HG03520 (cell line): ENCODE measurements around the gene TMEM183A.

Experiments
- ATAC-seq: cut with Tn5 transposase; IDR thresholded peaks from one replicate; pipeline ENCODE4 v1.9.1; 2021; ENCODE audit warnings: mild to moderate bottlenecking, moderate library complexity; ENCODE audit not compliant: unreplicated experiment

Gene TMEM183A

DNA sequence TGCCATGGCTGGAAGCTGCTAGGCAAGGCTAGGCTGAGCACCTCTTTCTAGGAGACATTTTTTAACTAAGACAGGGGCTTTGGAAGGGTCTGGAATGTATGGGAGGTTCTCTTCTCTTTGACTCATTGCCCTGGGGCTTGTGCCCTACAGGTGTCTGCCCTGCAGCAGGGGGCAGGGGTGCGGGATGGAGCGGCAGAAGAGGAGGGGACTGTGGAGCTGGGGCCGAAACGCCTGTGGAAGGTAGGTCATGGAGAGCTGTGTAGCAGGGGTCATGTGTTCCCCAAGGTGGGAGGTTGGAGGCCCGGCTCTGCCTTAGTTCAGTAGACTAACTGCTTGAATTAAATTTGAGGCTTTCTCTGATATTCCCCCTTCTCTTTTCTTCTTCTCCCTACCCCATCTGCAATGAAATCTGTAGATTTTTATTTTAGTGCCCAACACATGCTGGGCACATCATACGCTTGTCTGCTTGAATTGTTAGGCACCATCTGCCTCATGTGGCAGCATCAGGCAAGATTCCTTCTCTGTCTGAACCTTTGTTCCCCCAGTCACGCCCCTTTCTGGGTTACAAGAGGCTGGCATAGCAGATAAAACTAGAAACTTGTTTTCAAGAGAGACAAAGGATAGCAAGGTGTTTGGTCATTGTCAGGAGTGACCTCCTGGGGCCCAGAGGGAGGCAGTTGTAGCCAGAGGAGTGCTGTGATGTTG, 37.5 kb downstream of the TMEM183A start:
- ATAC-seq = no peak

DNA sequence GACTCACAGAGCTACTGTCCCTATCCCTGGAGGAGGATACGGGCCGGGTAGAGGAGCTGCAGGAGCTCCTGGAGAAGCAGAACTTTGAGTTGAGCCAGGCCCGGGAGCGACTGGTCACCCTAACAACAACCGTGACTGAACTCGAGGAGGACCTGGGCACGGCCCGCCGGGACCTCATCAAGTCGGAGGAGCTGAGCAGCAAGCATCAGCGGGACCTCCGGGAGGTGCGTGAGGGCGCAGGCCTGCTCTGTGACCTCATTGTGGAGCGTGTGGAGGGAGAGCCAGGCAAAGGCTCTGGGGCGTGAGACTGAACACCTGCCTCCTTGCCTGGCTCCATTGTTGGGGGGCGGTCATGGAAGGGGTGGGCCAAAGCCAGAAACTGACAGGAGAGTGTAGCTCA, 38.2 kb downstream of the TMEM183A start:
- no peak for ATAC-seq

DNA sequence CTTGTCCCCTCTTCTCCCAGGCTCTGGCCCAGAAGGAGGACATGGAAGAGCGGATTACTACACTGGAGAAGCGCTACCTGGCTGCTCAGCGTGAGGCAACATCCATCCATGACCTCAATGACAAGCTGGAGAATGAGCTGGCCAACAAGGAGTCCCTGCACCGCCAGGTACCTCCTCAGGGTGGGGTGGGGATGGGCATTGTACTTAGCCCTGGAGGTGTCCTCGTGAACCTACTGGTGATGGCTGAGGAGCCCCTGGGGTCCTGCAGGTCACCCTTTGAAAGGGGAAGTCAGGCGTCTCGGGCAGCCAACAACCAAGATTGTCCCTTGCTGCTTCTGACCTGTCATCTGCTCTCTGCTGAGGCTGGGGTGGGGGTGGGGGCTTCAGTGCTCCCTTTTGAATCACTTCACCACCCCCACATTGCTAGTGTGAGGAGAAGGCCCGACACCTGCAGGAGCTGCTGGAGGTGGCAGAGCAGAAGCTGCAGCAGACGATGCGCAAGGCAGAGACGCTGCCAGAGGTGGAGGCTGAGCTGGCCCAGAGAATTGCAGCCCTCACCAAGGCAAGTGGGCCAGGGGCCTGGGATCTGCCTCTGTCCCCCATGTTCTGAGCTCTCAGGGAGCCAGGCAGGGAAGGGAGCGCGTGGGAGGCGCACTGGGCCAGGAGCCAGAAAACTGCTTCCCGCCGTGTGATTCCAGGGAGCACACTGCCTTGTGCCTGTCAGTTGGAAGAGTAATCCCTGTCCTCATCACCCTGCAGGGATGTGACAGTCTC, 38.8 kb downstream of the TMEM183A start:
- ATAC-seq = no peak

DNA sequence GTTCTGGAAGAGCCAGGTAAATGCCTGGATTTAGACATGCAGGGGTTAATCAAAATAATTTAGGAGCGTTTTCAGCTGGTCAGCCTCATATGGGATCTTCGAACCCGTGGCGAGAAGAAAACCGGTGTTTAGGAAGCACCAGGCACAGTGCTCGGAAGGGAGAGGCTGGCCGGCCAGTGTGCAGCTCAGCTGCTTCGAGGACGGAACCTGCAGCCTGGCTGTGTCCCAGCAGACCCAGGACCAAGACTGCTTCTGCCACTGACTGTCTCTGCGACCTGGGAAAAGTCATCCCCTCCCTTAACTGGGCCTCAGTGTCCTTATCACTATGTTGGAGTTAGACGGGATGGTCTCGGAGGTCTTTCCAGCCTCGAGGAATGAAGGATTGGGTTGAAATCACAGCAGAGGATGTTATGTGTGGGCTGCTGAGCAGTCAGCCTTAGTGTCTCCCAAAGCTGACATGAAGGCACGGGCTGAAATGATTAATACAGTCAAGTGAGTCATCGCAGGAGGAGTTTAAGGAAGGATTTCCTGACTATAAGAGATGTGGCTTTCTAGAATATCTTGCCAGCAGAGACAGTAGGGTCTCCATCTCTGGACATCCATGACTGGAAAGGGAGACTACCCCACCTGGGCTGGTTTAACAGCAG, 39.9 kb downstream of the TMEM183A start:
- ATAC-seq = no peak

DNA sequence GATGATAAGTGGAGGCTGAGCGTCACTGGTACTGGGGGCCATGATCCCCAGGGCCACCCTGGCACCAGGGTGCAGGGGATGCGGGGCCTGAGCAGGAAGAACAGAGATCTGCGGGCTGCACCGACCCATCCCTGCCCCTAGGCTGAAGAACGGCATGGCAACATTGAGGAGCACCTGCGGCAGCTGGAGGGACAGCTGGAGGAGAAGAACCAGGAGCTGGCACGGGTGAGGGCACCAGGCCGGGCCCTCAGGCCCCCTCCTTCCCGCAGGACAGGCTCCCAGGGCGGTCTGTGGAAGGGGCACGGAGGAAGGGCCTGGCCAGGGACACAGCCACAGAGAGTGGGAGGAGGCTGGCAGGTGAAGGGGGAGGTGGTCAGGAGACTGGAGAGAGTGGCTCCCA, 40.9 kb downstream of the TMEM183A start:
- no peak for ATAC-seq

GRCh38 chr1:203048555-203049051, 41.4 kb downstream of the TMEM183A start:
- ATAC-seq = no peak

DNA sequence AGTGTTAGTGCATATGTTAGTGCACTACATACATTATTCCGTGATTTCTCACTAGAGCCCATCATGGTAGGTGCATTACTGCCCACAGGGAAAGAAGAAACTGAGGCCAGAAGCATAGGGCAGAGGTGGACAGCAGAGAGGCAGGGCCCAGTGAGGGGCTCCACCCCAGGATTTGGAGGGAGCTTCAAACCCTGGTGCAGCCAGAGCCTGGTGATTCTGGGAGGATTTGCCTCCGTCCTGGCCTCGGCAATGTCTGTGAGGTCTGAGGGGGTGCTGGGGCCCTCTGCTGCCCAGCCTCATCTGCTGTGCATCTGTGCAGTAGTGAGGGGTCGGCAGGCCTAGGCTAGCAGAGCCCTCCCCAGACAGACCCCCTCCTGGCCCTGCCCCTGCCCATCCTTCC, 41.9 kb downstream of the TMEM183A start:
- no peak for ATAC-seq

GRCh38 chr1:203049576-203050180, 42.5 kb downstream of the TMEM183A start:
- no peak for ATAC-seq

GRCh38 chr1:203050826-203051225, 43.7 kb downstream of the TMEM183A start:
- ATAC-seq = no peak

- ATAC-seq = no peak
These were observed 44.7 kb downstream of the TMEM183A start for GRCh38 chr1:203051841-203052324.

DNA sequence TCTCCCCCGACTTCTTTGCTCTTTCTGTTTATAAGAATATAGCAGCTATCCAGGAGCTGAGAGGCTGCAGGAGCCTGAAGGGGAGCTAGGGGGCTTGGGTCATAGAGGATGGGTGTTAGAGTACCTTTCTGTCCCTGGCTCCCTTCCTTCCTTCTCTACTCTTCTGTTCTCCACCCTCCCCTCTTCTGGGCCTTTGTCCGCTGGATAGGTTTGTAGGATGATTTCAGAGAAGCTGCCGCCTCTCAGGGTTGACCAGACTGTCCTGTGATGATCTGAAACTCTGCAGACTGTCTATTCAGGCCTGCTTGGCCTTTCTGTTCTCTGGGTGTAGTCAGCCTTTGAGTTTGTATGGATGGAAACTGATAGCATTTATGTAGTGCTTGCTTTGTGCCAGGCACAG, 45.4 kb downstream of the TMEM183A start:
- no peak for ATAC-seq

DNA sequence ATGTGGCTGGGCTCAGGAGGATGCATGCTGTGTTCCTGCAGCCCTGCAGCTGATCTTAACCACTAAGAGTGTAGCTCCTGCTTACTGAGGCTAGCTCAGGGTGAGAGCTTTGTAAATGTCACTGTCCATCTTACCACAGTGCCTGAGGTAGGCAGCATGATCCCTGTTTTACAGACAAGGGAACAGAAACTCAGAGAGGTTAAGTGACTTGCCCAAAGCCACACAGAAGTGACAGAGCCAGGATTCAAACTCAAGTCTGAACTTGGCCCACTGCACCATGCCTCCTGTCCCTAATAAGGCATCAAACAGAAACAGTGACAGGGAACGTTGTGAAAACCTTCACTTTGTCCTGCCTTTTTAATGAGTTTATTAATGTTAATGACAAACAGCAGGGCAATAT, 47.0 kb downstream of the TMEM183A start:
- no peak for ATAC-seq

GRCh38 chr1:203054642-203055041, 47.5 kb downstream of the TMEM183A start:
- ATAC-seq = no peak

DNA sequence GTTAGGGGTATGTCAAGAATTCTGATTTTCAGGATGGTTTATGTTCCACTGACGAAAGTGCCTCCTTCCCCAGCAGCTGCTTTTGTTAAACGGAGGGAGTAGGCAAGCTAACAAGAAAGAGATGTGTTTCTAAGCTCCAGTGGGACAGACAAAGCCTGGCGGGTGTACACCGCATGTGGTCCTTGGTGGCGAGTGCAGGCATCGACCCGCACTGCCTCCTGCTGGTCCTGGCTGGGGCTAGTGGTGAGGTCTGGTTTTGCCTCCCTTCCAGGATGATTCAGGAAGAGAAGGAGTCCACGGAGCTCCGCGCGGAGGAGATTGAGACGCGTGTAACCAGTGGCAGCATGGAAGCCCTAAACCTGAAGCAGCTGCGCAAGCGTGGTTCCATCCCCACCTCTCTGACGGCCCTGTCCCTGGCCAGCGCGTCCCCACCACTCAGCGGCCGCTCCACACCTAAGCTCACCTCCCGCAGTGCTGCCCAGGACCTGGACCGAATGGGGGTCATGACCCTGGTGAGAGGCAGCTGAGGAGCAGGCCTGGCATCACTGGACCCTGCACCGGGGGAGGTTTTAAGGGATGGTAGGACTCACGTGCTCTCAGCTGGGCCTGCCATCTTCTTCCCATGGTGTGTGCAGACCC, 48.1 kb downstream of the TMEM183A start:
- ATAC-seq = no peak

- ATAC-seq = no peak
These were observed 48.8 kb downstream of the TMEM183A start for GRCh38 chr1:203056012-203056411.

DNA sequence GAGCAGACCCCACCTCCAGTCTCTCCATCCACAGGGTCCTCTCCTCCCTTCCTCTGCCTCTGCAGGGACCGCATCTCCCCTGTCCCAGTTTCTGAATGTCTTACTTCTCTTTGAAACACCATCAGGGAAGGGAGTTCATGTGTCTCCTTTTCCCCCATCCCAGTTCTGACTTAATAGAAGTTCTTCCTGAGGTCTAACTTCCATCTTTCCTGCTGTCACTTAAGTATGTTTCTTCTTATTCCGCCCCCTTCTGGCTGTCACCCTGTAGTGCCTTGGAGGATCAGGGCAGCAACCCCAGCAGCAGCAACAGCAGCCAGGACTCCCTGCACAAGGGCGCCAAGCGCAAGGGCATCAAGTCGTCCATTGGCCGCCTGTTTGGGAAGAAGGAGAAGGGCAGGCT, 49.3 kb downstream of the TMEM183A start:
- no peak for ATAC-seq

GRCh38 chr1:203057911-203058675, 50.9 kb downstream of the TMEM183A start:
- ATAC-seq = no peak

DNA sequence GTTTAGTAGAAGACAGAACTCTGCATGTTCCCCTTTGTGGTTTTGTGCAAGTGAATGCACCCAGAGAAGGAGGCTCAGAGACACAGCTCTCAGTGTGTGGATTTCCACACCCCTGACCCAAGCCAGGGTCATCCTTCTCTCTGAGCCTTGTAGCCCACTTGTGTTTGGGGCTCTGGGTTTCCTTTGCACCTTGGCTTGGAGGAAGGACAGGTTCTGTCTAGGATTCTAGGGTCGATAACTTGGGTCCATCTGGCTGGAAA, 51.4 kb downstream of the TMEM183A start:
- ATAC-seq = no peak

- ATAC-seq = no peak
These were observed 52.3 kb downstream of the TMEM183A start for GRCh38 chr1:203059485-203059884.

- ATAC-seq = no peak
These were observed 52.9 kb downstream of the TMEM183A start for GRCh38 chr1:203060115-203060514.
